ENCODE results near the gene EXTL2.
"Not testable (repeated sequence)": the region's sequence is repeated elsewhere in the genome, so short reads cannot be mapped to it uniquely, and the experiment has no call there.

Gene EXTL2

GRCh38 chr1:100852976-100853375 is 41.7 kb downstream of the EXTL2 start:
- DNase-seq = no peak

- no peak for DNase-seq
Measured at GRCh38 chr1:100851726-100852125, 42.9 kb downstream of the EXTL2 start.

- DNase-seq = no peak
Measured at GRCh38 chr1:100847361-100848082, 47.1 kb downstream of the EXTL2 start.

GRCh38 chr1:100843160-100843559 is 51.5 kb downstream of the EXTL2 start:
- DNase-seq = not testable (repeated sequence)

GRCh38 chr1:100835866-100836842 is 58.5 kb downstream of the EXTL2 start:
- DNase-seq = no peak

- DNase-seq = no peak
Measured at GRCh38 chr1:100834777-100835660, 59.6 kb downstream of the EXTL2 start.

- DNase-seq = no peak
Measured at GRCh38 chr1:100832694-100833428, 61.8 kb downstream of the EXTL2 start.

GRCh38 chr1:100825666-100826065 is 69.0 kb downstream of the EXTL2 start:
- DNase-seq = not testable (repeated sequence)
